IgD-negative memory B cell (primary cell): ENCODE data around the gene DAZ3. TPM values are rescaled to one million over a fixed set of nuclear protein-coding genes. Genes with fewer than 3 reads are reported as not detected.
"Not testable (repeated sequence)": the region's sequence is repeated elsewhere in the genome, so short reads cannot be mapped to it uniquely, and the experiment has no call there.

ENCODE experiments used
- H3K27ac Mint-ChIP-seq, 3 donors: one replicate each; pipeline ENCODE4 v1.8.0; 2020 to 2022; ENCODE audit warnings: mild to moderate bottlenecking in 3 of 3, mixed read lengths in 3 of 3, moderate library complexity in 1 of 3
- H3K27me3 Mint-ChIP-seq: one replicate; pipeline ENCODE4 v1.8.0; 2021; ENCODE audit warnings: mixed read lengths
- H3K36me3 Mint-ChIP-seq: one replicate; pipeline ENCODE4 v1.8.0; 2020; ENCODE audit warnings: mild to moderate bottlenecking, mixed read lengths
- H3K4me1 Mint-ChIP-seq, 3 donors: one replicate each; pipeline ENCODE4 v1.8.0; 2020 to 2022; ENCODE audit warnings: mixed read lengths in 3 of 3, mild to moderate bottlenecking in 1 of 3
- H3K4me3 Mint-ChIP-seq, 4 donors: one replicate each; pipeline ENCODE4 v1.8.0; 2020 to 2022; ENCODE audit warnings: mild to moderate bottlenecking in 4 of 4, mixed read lengths in 4 of 4, moderate library complexity in 3 of 4
- H3K9me3 Mint-ChIP-seq, 3 donors: one replicate each; pipeline ENCODE4 v1.8.0; 2020 to 2021; ENCODE audit warnings: mixed read lengths in 3 of 3, mild to moderate bottlenecking in 1 of 3
- polyA plus RNA-seq: library from polyadenylated mRNA; unstranded; fragments of 300-500 nt; fragmentation: Illumina TruSeq; gene quantifications from one replicate; pipeline ENCODE4 v1.2.3, GENCODE V29; 2021

Gene DAZ3, protein sequence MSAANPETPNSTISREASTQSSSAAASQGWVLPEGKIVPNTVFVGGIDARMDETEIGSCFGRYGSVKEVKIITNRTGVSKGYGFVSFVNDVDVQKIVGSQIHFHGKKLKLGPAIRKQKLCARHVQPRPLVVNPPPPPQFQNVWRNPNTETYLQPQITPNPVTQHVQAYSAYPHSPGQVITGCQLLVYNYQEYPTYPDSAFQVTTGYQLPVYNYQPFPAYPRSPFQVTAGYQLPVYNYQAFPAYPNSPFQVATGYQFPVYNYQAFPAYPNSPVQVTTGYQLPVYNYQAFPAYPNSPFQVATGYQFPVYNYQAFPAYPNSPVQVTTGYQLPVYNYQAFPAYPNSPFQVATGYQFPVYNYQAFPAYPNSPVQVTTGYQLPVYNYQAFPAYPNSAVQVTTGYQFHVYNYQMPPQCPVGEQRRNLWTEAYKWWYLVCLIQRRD
- polyA plus RNA-seq: not detected

- not testable (repeated sequence) for H3K36me3 Mint-ChIP-seq, H3K9me3 Mint-ChIP-seq, H3K4me3 Mint-ChIP-seq, H3K27me3 Mint-ChIP-seq, H3K27ac Mint-ChIP-seq, H3K4me1 Mint-ChIP-seq
Measured at GRCh38 chrY:24813293-24813692, at the start of gene DAZ3. Gene DAZ3 (minus strand): TSS chrY:24813393. CDS start chrY:24813185, 208 bp downstream.

DNA sequence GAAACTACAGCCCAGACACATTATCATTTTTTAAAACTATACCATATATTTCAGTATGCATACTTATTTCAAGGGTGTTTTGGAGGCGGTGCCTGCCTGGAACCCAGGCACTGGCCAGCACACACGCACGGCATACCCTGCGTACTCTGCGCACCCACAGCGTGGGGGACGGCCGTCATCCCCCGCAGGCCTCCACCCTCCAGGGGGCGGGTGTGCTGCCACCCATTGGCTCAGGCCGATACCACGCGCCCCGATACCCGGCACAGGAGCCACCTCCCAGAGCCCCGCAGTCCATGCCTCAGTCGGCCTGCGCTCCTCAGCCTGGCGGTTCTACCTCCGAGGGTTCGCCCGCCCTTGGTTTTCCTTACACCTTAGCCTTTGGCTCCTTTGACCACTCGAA lies 20.4 kb upstream of the DAZ3 start, which contains the start of gene DAZ4:
Gene DAZ4, plus strand, starts transcription at position 301 of the 400 bp plus-strand sequence. CDS start 208 bp downstream, outside the sequence.
- not testable (repeated sequence) for H3K36me3 Mint-ChIP-seq, H3K27ac Mint-ChIP-seq, H3K9me3 Mint-ChIP-seq, H3K27me3 Mint-ChIP-seq, H3K4me3 Mint-ChIP-seq, H3K4me1 Mint-ChIP-seq

DNA sequence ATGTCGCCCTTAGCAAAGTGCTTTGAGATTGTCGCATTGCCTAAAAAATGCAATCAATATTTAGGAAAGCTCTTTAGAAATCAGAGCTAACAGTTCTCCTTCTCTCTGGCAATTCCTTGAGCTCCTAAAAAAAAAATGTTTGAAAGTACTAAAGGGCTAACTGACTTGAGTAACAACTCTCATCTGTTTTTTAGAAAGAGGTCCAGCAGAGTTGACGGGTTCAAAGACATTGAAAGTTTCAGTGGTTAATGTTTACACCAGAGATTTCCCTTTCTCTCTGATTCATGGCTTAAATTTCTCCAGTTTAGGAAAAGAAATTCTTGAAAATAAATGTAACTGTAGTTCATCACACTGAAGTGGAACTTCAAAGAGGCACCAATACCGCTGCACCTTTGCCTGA lies 11.9 kb upstream of the DAZ3 start:
- not testable (repeated sequence) for H3K9me3 Mint-ChIP-seq, H3K4me3 Mint-ChIP-seq, H3K27me3 Mint-ChIP-seq, H3K36me3 Mint-ChIP-seq, H3K4me1 Mint-ChIP-seq, H3K27ac Mint-ChIP-seq

DNA sequence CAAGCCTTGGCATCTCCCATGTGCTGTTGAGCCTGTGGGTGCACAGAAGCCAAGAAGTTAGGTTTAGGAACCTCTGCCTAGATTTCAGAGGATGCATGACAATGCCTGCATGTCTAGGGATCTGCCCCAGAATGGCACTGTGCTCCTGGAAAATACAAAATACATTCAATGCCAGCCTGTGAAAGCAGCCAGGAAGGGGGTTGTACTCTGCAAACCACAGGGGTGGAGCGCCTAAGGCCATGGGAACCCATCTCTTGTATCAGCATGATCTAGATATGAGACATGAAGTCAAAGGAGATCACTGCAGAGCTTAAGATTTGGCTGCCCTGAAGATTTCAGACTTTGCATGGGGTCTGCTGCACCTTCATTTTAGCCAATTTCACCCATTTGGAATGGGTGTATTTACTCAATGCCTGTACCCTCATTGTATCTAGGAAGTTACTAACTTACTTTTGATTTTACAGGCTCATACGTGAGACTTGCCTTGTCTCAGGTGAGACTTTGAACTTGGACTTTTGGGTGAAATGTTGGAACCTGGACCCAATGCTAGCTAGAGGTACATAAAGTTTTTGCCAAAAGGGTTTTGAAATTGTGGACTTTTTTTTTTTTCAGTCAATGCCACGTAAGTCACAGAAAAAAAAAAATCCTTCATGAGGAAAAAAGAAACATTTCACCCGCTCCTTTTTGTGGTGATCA lies 11.1 kb upstream of the DAZ3 start:
- H3K27me3 Mint-ChIP-seq, H3K4me1 Mint-ChIP-seq, H3K27ac Mint-ChIP-seq, H3K9me3 Mint-ChIP-seq, H3K4me3 Mint-ChIP-seq, H3K36me3 Mint-ChIP-seq: not testable (repeated sequence)

DNA sequence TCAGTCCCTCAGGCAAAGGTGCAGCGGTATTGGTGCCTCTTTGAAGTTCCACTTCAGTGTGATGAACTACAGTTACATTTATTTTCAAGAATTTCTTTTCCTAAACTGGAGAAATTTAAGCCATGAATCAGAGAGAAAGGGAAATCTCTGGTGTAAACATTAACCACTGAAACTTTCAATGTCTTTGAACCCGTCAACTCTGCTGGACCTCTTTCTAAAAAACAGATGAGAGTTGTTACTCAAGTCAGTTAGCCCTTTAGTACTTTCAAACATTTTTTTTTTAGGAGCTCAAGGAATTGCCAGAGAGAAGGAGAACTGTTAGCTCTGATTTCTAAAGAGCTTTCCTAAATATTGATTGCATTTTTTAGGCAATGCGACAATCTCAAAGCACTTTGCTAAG lies 8.6 kb upstream of the DAZ3 start:
- not testable (repeated sequence) for H3K27ac Mint-ChIP-seq, H3K36me3 Mint-ChIP-seq, H3K27me3 Mint-ChIP-seq, H3K4me1 Mint-ChIP-seq, H3K4me3 Mint-ChIP-seq, H3K9me3 Mint-ChIP-seq

Other genes starting within 250 kb of the DAZ3 start
- gene BPY2B, start 195.4 kb downstream of the DAZ3 start, polyA plus RNA-seq: not detected
- not detected for gene DAZ4, start 20.5 kb upstream of the DAZ3 start, polyA plus RNA-seq
- gene BPY2C, start 238.7 kb upstream of the DAZ3 start, polyA plus RNA-seq: not detected